HUES48 (cell line): ENCODE results near the gene SCFD2.

Experiments
- H3K27ac ChIP-seq: one replicate; pipeline ENCODE4 v1.7.0; 2013; ENCODE audit warnings: low read depth, low read length, inconsistent platforms
- H3K27me3 ChIP-seq: 2 replicates; pipeline ENCODE4 v1.6.1; 2013; ENCODE audit warnings: mild to moderate bottlenecking, low read length; ENCODE audit not compliant: control insufficient read depth, insufficient read depth
- H3K36me3 ChIP-seq: 2 replicates; pipeline ENCODE4 v1.6.1; 2013; ENCODE audit warnings: low read length; ENCODE audit not compliant: control insufficient read depth, insufficient read depth
- H3K4me1 ChIP-seq: 2 replicates; pipeline ENCODE4 v1.6.1; 2013; ENCODE audit warnings: mild to moderate bottlenecking, low read length; ENCODE audit not compliant: control insufficient read depth, insufficient read depth
- H3K4me3 ChIP-seq: 2 replicates; pipeline ENCODE4 v1.5.1; 2013; ENCODE audit warnings: mild to moderate bottlenecking, low read depth, low read length
- H3K9ac ChIP-seq: 2 replicates; pipeline ENCODE4 v1.6.1; 2013; ENCODE audit warnings: mild to moderate bottlenecking, low read depth, low read length, moderate library complexity
- H3K9me3 ChIP-seq: 2 replicates; pipeline ENCODE4 v1.6.1; 2013; ENCODE audit warnings: low read length; ENCODE audit not compliant: control insufficient read depth, insufficient read depth

SCFD2 gene

GRCh38 chr4:53100501-53101190 lies 265.2 kb downstream of the SCFD2 start:
- H3K9me3 ChIP-seq = no peaks in the 10 kb centered on the region; the same call in 1 of the 2 replicates
- H3K4me1 ChIP-seq = no peaks in the 10 kb centered on the region
- no peak overlapping the region for H3K4me3 ChIP-seq
- H3K9ac ChIP-seq = no peak overlapping the region
- H3K27me3 ChIP-seq = no peaks in the 10 kb centered on the region
- no peaks in the 10 kb centered on the region for H3K36me3 ChIP-seq
- H3K27ac ChIP-seq = no peak overlapping the region

DNA sequence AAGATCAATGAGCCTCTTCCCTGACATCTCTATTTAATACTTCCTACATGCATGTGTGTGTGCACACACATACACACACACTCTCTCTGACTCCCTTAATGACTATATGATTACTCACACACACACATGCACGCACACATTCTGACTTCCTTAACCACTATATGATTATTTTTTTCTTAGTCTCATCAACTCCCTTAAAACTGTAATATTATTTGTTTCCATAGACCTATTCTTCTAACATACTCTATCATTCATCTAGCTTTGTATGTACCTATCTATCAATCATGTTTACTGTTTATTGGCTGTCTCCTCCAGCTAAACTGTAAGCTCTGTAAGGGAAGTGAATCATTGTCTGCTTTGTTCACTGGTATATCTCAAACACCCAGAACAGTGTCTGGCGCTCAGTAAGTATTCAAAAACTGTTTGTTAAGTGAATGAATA lies 267.2 kb downstream of the SCFD2 start:
- Histone ChIP-seq H3K4me3 (no peak overlapping the region), H3K9ac (no peak overlapping the region), H3K27me3 (no peaks in the 10 kb centered on the region), H3K9me3 (no peaks in the 10 kb centered on the region; the same call in 1 of the 2 replicates), H3K36me3 (no peaks in the 10 kb centered on the region), H3K27ac (no peak overlapping the region), H3K4me1 (no peaks in the 10 kb centered on the region)

GRCh38 chr4:53094040-53094439 lies 271.8 kb downstream of the SCFD2 start:
- no peaks in the 10 kb centered on the region for H3K27me3 ChIP-seq
- H3K4me1 ChIP-seq = no peaks in the 10 kb centered on the region
- no peak overlapping the region for H3K27ac ChIP-seq
- no peak overlapping the region for H3K4me3 ChIP-seq
- no peaks in the 10 kb centered on the region; the same call in 1 of the 2 replicates for H3K9me3 ChIP-seq
- no peaks in the 10 kb centered on the region for H3K36me3 ChIP-seq
- no peak overlapping the region for H3K9ac ChIP-seq

GRCh38 chr4:53089936-53090729 lies 275.7 kb downstream of the SCFD2 start:
- H3K27me3 ChIP-seq = no peaks in the 10 kb centered on the region

GRCh38 chr4:53088152-53088551 lies 277.7 kb downstream of the SCFD2 start:
- no peak overlapping the region for H3K4me3 ChIP-seq
- no peaks in the 10 kb centered on the region for H3K9me3 ChIP-seq
- H3K27ac ChIP-seq = no peak overlapping the region

More at GRCh38 chr4:53089936-53090729, 275.7 kb downstream of the SCFD2 start:
- H3K4me3 ChIP-seq = no peak overlapping the region
- no peaks in the 10 kb centered on the region for H3K4me1 ChIP-seq
- H3K36me3 ChIP-seq = no peaks in the 10 kb centered on the region
- H3K27ac ChIP-seq = no peak overlapping the region
- H3K9me3 ChIP-seq = no peaks in the 10 kb centered on the region
- H3K9ac ChIP-seq = no peak overlapping the region

GRCh38 chr4:53076374-53076958 lies 289.4 kb downstream of the SCFD2 start:
- peaks cover 9% of the 10 kb centered on the region for H3K4me1 ChIP-seq
- H3K27me3 ChIP-seq = no peaks in the 10 kb centered on the region
- no peak overlapping the region for H3K4me3 ChIP-seq
- H3K36me3 ChIP-seq = no peaks in the 10 kb centered on the region
- no peak overlapping the region for H3K9ac ChIP-seq
- no peak overlapping the region for H3K27ac ChIP-seq
- no peaks in the 10 kb centered on the region for H3K9me3 ChIP-seq

More at GRCh38 chr4:53088152-53088551, 277.7 kb downstream of the SCFD2 start:
- Histone ChIP-seq H3K4me1 (no peaks in the 10 kb centered on the region), H3K27me3 (no peaks in the 10 kb centered on the region), H3K36me3 (no peaks in the 10 kb centered on the region), H3K9ac (no peak overlapping the region)

- H3K27ac ChIP-seq = no peak overlapping the region
- H3K36me3 ChIP-seq = no peaks in the 10 kb centered on the region
- no peak overlapping the region for H3K9ac ChIP-seq
- H3K27me3 ChIP-seq = no peaks in the 10 kb centered on the region
- peaks cover 9% of the 10 kb centered on the region for H3K4me1 ChIP-seq
- H3K4me3 ChIP-seq = no peak overlapping the region
- H3K9me3 ChIP-seq = no peaks in the 10 kb centered on the region
Measured at GRCh38 chr4:53075162-53075785, 290.6 kb downstream of the SCFD2 start.

DNA sequence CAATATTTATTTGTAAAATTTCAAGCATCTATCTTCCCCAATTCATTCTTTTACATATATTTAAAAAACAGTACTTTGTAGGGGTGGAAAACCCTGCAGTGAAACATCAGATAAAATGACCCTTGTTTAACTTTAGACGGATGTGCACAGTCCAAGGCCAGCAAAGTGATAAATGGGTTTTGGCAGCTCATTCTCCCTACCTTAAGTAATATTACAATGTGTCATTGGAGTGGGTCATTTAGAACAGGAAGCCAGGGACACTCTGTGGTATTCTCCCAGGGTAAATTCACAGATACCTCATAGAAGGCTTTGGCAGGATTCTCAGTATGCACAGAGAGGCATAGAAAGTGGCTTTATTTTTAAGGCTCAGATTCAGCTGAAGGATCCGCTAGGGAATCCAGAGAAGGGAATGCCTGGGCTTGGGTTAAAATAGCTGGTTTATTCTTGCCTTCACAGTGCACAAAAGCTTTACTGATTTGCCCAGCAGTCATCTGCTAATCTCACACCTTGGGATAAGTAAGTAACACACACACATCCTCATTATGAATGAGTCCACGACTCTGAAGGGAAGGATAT lies 297.0 kb downstream of the SCFD2 start:
- no peak overlapping the region for H3K9ac ChIP-seq
- H3K36me3 ChIP-seq = no peaks in the 10 kb centered on the region
- H3K4me1 ChIP-seq = peaks cover 7% of the 10 kb centered on the region
- no peak overlapping the region for H3K4me3 ChIP-seq
- no peak overlapping the region for H3K27ac ChIP-seq
- no peaks in the 10 kb centered on the region for H3K9me3 ChIP-seq
- H3K27me3 ChIP-seq = no peaks in the 10 kb centered on the region

DNA sequence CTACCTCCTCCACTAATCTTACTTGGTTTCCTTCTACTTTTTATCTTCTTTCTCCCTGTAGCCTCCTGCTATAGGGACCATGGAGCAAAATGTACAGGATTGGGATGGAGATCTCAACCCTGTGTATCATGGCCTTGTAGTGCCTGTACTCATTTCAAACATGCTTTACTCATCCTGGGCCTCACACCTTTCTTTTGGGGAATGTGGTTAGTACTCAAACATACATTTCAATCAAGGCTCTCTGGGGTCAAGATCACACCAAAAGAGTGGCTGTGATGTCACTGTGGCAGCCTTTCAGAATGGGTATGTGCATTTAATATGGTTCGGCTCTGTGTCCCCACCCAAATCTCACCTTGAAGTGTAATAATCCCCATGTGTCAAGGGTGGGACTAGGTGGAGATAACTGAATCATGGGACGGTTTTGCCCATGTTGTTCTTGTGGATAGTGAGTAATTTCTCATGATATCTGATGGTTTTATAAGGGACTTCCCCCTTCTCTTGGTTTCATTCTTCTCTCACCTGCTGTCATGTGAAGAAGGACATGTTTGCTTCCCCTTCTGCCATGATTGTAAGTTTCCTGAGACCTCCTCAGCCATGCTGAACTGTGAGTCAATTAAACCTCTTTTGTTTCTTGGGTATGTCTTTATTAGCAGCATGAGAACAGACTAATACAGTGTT lies 298.6 kb downstream of the SCFD2 start:
- H3K9me3 ChIP-seq = no peaks in the 10 kb centered on the region
- H3K27ac ChIP-seq = no peak overlapping the region
- H3K36me3 ChIP-seq = no peaks in the 10 kb centered on the region
- no peak overlapping the region for H3K9ac ChIP-seq
- H3K4me3 ChIP-seq = no peak overlapping the region
- H3K4me1 ChIP-seq = peaks cover 7% of the 10 kb centered on the region; the same call in 1 of the 2 replicates
- no peaks in the 10 kb centered on the region for H3K27me3 ChIP-seq

- no peak overlapping the region for H3K27ac ChIP-seq
- H3K27me3 ChIP-seq = no peaks in the 10 kb centered on the region
- H3K9me3 ChIP-seq = no peaks in the 10 kb centered on the region
- H3K36me3 ChIP-seq = no peaks in the 10 kb centered on the region
- H3K4me1 ChIP-seq = peaks cover 13% of the 10 kb centered on the region; the same call in 1 of the 2 replicates
- H3K9ac ChIP-seq = no peak overlapping the region
- H3K4me3 ChIP-seq = no peak overlapping the region
Measured at GRCh38 chr4:53066155-53066554, 299.7 kb downstream of the SCFD2 start.
